ENCODE data around the gene IQCE.

GRCh38 chr7:2540133-2540532 is 18.6 kb upstream of the IQCE start:
- TF ChIP-seq CTCF (IDR thresholded peaks at IDR 0.05; ENCODE audit: low read length) (no peak), EZH2 (IDR thresholded peaks at IDR 0.05; ENCODE audit: borderline replicate concordance, low read length) (no peak)
